Measurements from ENCODE around the gene STARD13. TPM values are rescaled to one million over a fixed set of nuclear protein-coding genes. Genes with fewer than 3 reads are reported as not detected.

STARD13 gene
- 1.8 and 2.2 TPM in 2 replicates for total RNA-seq

GRCh38 chr13:33285420-33286124, at the start of gene STARD13:
Gene STARD13, minus strand, starts transcription at chr13:33285755. Its CDS starts 117 bp downstream, at chr13:33285638.
- intact Hi-C loops (cut with micrococcal nuclease) = no loop called here

- intact Hi-C loops (cut with micrococcal nuclease) = no loop called here
Measured at GRCh38 chr13:33334831-33335230, 49.3 kb upstream of the STARD13 start.

GRCh38 chr13:33331962-33332361, 46.4 kb upstream of the STARD13 start:
- intact Hi-C loops (cut with micrococcal nuclease) = no loop called here

GRCh38 chr13:33330483-33330882, 44.9 kb upstream of the STARD13 start:
- intact Hi-C loops (cut with micrococcal nuclease) = no loop called here

GRCh38 chr13:33328701-33329100, 43.1 kb upstream of the STARD13 start:
- intact Hi-C loops (cut with micrococcal nuclease) = no loop called here

- intact Hi-C loops (cut with micrococcal nuclease) = no loop called here
Measured at GRCh38 chr13:33326723-33327122, 41.2 kb upstream of the STARD13 start.

- intact Hi-C loops (cut with micrococcal nuclease) = no loop called here
Measured at GRCh38 chr13:33326246-33326645, 40.7 kb upstream of the STARD13 start.

GRCh38 chr13:33323801-33324510, 38.4 kb upstream of the STARD13 start:
- intact Hi-C loops (cut with micrococcal nuclease) = no loop called here

- intact Hi-C loops (cut with micrococcal nuclease) = no loop called here
Measured at GRCh38 chr13:33322965-33323668, 37.6 kb upstream of the STARD13 start.

GRCh38 chr13:33322543-33322809, 36.9 kb upstream of the STARD13 start:
- intact Hi-C loops (cut with micrococcal nuclease) = no loop called here

GRCh38 chr13:33321686-33322542, 36.4 kb upstream of the STARD13 start:
- intact Hi-C loops (cut with micrococcal nuclease) = no loop called here

GRCh38 chr13:33319859-33320258, 34.3 kb upstream of the STARD13 start:
- intact Hi-C loops (cut with micrococcal nuclease) = no loop called here

- intact Hi-C loops (cut with micrococcal nuclease) = no loop called here
Measured at GRCh38 chr13:33318744-33319143, 33.2 kb upstream of the STARD13 start.

- intact Hi-C loops (cut with micrococcal nuclease) = no loop called here
Measured at GRCh38 chr13:33318037-33318436, 32.5 kb upstream of the STARD13 start.

- intact Hi-C loops (cut with micrococcal nuclease) = no loop called here
Measured at GRCh38 chr13:33316890-33317289, 31.3 kb upstream of the STARD13 start.

- intact Hi-C loops (cut with micrococcal nuclease) = no loop called here
Measured at GRCh38 chr13:33313504-33313903, 27.9 kb upstream of the STARD13 start.

GRCh38 chr13:33312861-33313212, 27.3 kb upstream of the STARD13 start:
- intact Hi-C loops (cut with micrococcal nuclease) = no loop called here

- intact Hi-C loops (cut with micrococcal nuclease) = no loop called here
Measured at GRCh38 chr13:33312150-33312860, 26.8 kb upstream of the STARD13 start.

GRCh38 chr13:33311040-33311439, 25.5 kb upstream of the STARD13 start:
- intact Hi-C loops (cut with micrococcal nuclease) = no loop called here

GRCh38 chr13:33310245-33311038, 24.9 kb upstream of the STARD13 start:
- intact Hi-C loops (cut with micrococcal nuclease) = no loop called here
